Spleen (tissue), 11 donors: ENCODE measurements around the gene LUC7L3. TPM values are rescaled to one million over a fixed set of nuclear protein-coding genes. Genes with fewer than 3 reads are reported as not detected.
"Not testable (repeated sequence)": the region's sequence is repeated elsewhere in the genome, so short reads cannot be mapped to it uniquely, and the experiment has no call there.

Experiments
- DNase-seq: peaks from one replicate; pipeline ENCODE4 v3.0.0-alpha.2; 2020
- H3K27ac ChIP-seq, 8 donors: fragments of 200-600 bp; sonication (generic) in 7 of 8; 1 replicate in 4 of 8; 2 replicates in 4 of 8; pipeline versions ENCODE4 v1.5.0 to v1.8.0; 2016 to 2021; ENCODE audit warnings: inconsistent platforms in 4 of 8, mild to moderate bottlenecking in 4 of 8, moderate library complexity in 1 of 8
- H3K27me3 ChIP-seq, 7 donors: fragments of 200-600 bp; sonication (generic) in 6 of 7; replicated peaks in 1 of 7; 1 replicate in 4 of 7; 2 replicates in 3 of 7; pipeline versions ENCODE4 v1.5.0 to v1.8.0; 2016 to 2021; ENCODE audit warnings: inconsistent platforms in 3 of 7, mild to moderate bottlenecking in 1 of 7
- H3K36me3 ChIP-seq, 6 donors: fragments of 200-600 bp; sonication (generic) in 5 of 6; 1 replicate in 4 of 6; 2 replicates in 2 of 6; pipeline versions ENCODE4 v1.5.0 to v1.8.0; 2016 to 2021; ENCODE audit warnings: inconsistent platforms in 2 of 6
- H3K4me1 ChIP-seq, 6 donors: fragments of 200-600 bp; sonication (generic) in 5 of 6; 1 replicate in 3 of 6; 2 replicates in 3 of 6; pipeline versions ENCODE4 v1.5.0 to v1.8.0; 2016 to 2021; ENCODE audit warnings: inconsistent platforms in 3 of 6
- H3K4me3 ChIP-seq, 8 donors: fragments of 200-600 bp; sonication (generic) in 7 of 8; 1 replicate in 4 of 8; 2 replicates in 4 of 8; pipeline versions ENCODE4 v1.5.0 to v1.8.0; 2016 to 2021; ENCODE audit warnings: inconsistent platforms in 4 of 8, mild to moderate bottlenecking in 4 of 8, moderate library complexity in 2 of 8
- H3K9me3 ChIP-seq, 8 donors: fragments of 200-600 bp; sonication (generic) in 7 of 8; 1 replicate in 4 of 8; 2 replicates in 4 of 8; pipeline versions ENCODE4 v1.5.0 to v1.8.0; 2016 to 2021; ENCODE audit warnings: inconsistent platforms in 4 of 8
- CTCF ChIP-seq, 11 experiments: fragments of 200-600 bp in 7 of 11; fragments of 450-650 bp in 4 of 11; sonication (generic) in 4 of 11; IDR thresholded peaks in 8 of 11; conservative IDR thresholded peaks in 3 of 11; 1 replicate in 7 of 11; 2 replicates in 4 of 11; pipeline versions ENCODE4 v1.4.0 to v1.8.0; 2016 to 2021; ENCODE audit warnings: antibody characterized with exemption in 11 of 11, inconsistent platforms in 4 of 11, mild to moderate bottlenecking in 1 of 11
- POLR2A ChIP-seq, 3 donors: fragments of 450-650 bp; IDR thresholded peaks; one replicate each; pipeline ENCODE4 v1.5.1; 2017; ENCODE audit warnings: antibody characterized with exemption in 3 of 3, mild to moderate bottlenecking in 1 of 3
- POLR2AphosphoS5 ChIP-seq, 3 donors: sonication (generic); formaldehyde crosslinking; IDR thresholded peaks; one replicate each; pipeline ENCODE4 v1.5.1; 2017; ENCODE audit warnings: antibody characterized with exemption in 3 of 3
- WGBS, 5 donors: extraction: QIAGEN DNeasy Blood & Tissue Kit in 3 of 5; methylation state at CpG; one replicate each; pipeline versions ENCODE4 v1.1.5 to v1.1.7; 2013 to 2018; 5-methylcytosine and 5-hydroxymethylcytosine counted together
- intact Hi-C: fragments of 100-400 bp; cut with DNase I; formaldehyde crosslinking; loops from one replicate; pipeline ENCODE4 v1.15.0; 2023; ENCODE audit warnings: low total_unique reads
- polyA plus RNA-seq, 3 donors: library from polyadenylated mRNA; stranded (reverse); fragments of 200-250 nt; gene quantifications; one replicate each; pipeline ENCODE4 v1.2.1, GENCODE V29; 2013
- total RNA-seq, 7 donors: library from RNA; depleted of rRNA in 3 of 7; stranded (reverse); fragments of >200 nt in 3 of 7; fragmentation: NEBNext Ultra II Directional in 4 of 7; extraction: Animal tissue kit (Norgen Biotek cat#: 25700) in 4 of 7; gene quantifications; one replicate each; pipeline versions ENCODE4 v1.1.0 to v1.2.1, GENCODE V29; 2016 to 2021
- donor health status: healthy with polysubstance abuse.
- donor health status: DM: no; HTN: no; CAD: no; lungs with moderate emphysema.
- donor health status: DM: no; HTN: no; CAD: no.
- donor health status: Bipolar disorder and iron deficiency.
- donor health status: healthy.
- donor health status: DM: no; HTN: no; CAD: no.
- donor health status: DM: yes; HTN: yes; CAD: no.

The LUC7L3 gene
- total and polyA plus RNA-seq, 10 donors = 91.2 to 223 (median 143) TPM

- peak; percentile 81 to 86 (median 82) for TF ChIP-seq POLR2AphosphoS5 (IDR thresholded peaks at IDR 0.05)
- peak in 3 of 11 experiments; percentile 7 to 31 (median 15) for TF ChIP-seq CTCF (IDR thresholded peaks at IDR 0.05 in 8 of 11, conservative IDR thresholded peaks at IDR 0.05 in 3 of 11)
- TF ChIP-seq POLR2A (IDR thresholded peaks at IDR 0.05) = peak in 1 of 3 donors; percentile 51
- WGBS, 5 donors = 0% methylated on average over 40 to 74 of the region's 74 CpGs
- H3K9me3 ChIP-seq = no peaks in the 10 kb centered on the region
- intact Hi-C loops = no loop called here
- H3K27ac ChIP-seq = peak within 1 kb of the TSS; percentile 83 to 97 (median 95)
- peaks cover 0 to 32% (median 6%) of the 10 kb centered on the region in 6 donors for H3K36me3 ChIP-seq
- peaks cover 36 to 73% (median 58%) of the 10 kb centered on the region in 6 donors for H3K4me1 ChIP-seq
- no peaks in the 10 kb centered on the region for H3K27me3 ChIP-seq
- DNase-seq = peak; percentile 95
- peak within 1 kb of the TSS; percentile 71 to 92 (median 74) for H3K4me3 ChIP-seq
Observed at GRCh38 chr17:50707289-50708049, 11.9 kb upstream of the LUC7L3 start, which contains the start of gene ANKRD40. TSS of gene ANKRD40 (minus strand) at chr17:50707914. CDS start at chr17:50707654, 260 bp downstream.

- Histone ChIP-seq H3K9me3 (no peaks in the 10 kb centered on the region), H3K27ac (peak overlapping the region; percentile 83 to 97 (median 95)), H3K36me3 (peaks cover 0 to 24% (median 4%) of the 10 kb centered on the region in 6 donors), H3K4me1 (peaks cover 36 to 64% (median 57%) of the 10 kb centered on the region in 6 donors), H3K27me3 (no peaks in the 10 kb centered on the region), H3K4me3 (peak overlapping the region; percentile 71 to 92 (median 74))
- intact Hi-C loops = no loop called here
- TF ChIP-seq CTCF (IDR thresholded peaks at IDR 0.05 in 8 of 11, conservative IDR thresholded peaks at IDR 0.05 in 3 of 11) (peak in 1 of 11 experiments; percentile 13), POLR2A (IDR thresholded peaks at IDR 0.05) (no peak)
- DNase-seq = no peak
- WGBS, 5 donors = 2 to 4% (median 3%) methylated on average over 6 of the region's 6 CpGs
Observed at GRCh38 chr17:50708050-50709000, 11.1 kb upstream of the LUC7L3 start.

GRCh38 chr17:50709053-50709452 lies 10.3 kb upstream of the LUC7L3 start:
- H3K9me3 ChIP-seq, H3K27me3 ChIP-seq, intact Hi-C loops, DNase-seq: not testable (repeated sequence)
- WGBS, 5 donors = 81 to 91% (median 85%) methylated on average over 4 of the region's 4 CpGs
- H3K27ac ChIP-seq = peak overlapping the region; percentile 83 to 97 (median 95)
- peaks cover 0 to 17% (median 2%) of the 10 kb centered on the region in 6 donors for H3K36me3 ChIP-seq
- peaks cover 33 to 57% (median 51%) of the 10 kb centered on the region in 6 donors for H3K4me1 ChIP-seq
- H3K4me3 ChIP-seq = peak overlapping the region in 2 of 8 donors; percentile 71 to 75

- no peaks in the 10 kb centered on the region for H3K9me3 ChIP-seq
- H3K4me3 ChIP-seq = no peak overlapping the region
- DNase-seq = no peak
- H3K4me1 ChIP-seq = peaks cover 32 to 49% (median 46%) of the 10 kb centered on the region in 6 donors
- 65 to 90% (median 86%) methylated on average over 2 of the region's 2 CpGs for WGBS, 5 donors
- intact Hi-C loops = no loop called here
- TF ChIP-seq POLR2A (IDR thresholded peaks at IDR 0.05) (no peak), POLR2AphosphoS5 (IDR thresholded peaks at IDR 0.05) (no peak), CTCF (IDR thresholded peaks at IDR 0.05 in 8 of 11, conservative IDR thresholded peaks at IDR 0.05 in 3 of 11) (no peak)
- peak overlapping the region in 7 of 8 donors; percentile 83 to 97 (median 95) for H3K27ac ChIP-seq
- peaks cover 0 to 7% (median 0%) of the 10 kb centered on the region in 6 donors for H3K36me3 ChIP-seq
- no peaks in the 10 kb centered on the region for H3K27me3 ChIP-seq
Observed at GRCh38 chr17:50710025-50710424, 9.4 kb upstream of the LUC7L3 start.
